ENCODE measurements around the gene LITAFD.
"Not testable (repeated sequence)": the region's sequence is repeated elsewhere in the genome, so short reads cannot be mapped to it uniquely, and the experiment has no call there.

LITAFD gene

GRCh38 chr16:8872967-8873865 lies 8.9 kb upstream of the LITAFD start:
- no peak for ATAC-seq
- DNase-seq, result no peak

DNA sequence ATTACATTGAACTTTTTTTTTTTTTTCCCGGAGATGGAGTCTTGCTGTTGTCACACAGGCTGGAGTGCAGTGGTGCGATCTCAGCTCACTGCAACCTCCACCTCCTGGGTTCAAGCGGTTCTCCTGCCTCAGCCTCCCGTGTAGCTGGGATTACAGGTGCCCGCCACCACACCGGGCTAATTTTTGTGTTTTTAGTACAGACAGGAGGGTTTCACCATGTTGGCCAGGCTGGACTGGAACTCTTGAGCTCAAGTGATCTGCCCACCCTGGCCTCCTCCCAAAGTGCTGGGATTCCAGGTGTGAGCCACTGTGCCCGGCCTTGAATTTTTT lies 8.3 kb upstream of the LITAFD start:
- not testable (repeated sequence) for ATAC-seq, DNase-seq

- DNase-seq, result no peak
- no peak for ATAC-seq
These were observed 7.8 kb upstream of the LITAFD start for GRCh38 chr16:8874388-8874787.

- not testable (repeated sequence) for DNase-seq, ATAC-seq
These were observed 6.8 kb upstream of the LITAFD start for GRCh38 chr16:8875317-8875716.

- DNase-seq, result no peak
These were observed 4.1 kb upstream of the LITAFD start for GRCh38 chr16:8877894-8878522.

DNA sequence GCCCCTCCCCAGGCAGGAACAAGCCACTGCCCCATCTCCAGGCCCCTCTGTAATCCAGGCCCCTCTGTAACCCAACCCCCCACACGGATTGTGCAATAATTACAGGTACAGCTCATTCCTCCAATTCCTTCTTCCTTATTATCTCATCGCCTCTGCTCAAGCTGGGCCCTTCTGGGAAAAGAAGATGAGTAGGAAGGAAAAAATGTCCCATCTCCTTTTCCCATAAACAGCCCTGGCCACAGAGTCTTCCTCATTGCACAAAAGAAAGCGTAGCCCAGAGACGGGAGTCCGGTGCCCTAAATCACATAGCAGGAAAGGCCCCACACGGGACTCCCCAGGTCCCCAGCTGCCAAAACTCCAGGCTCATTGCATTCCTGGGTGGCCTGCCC lies 3.6 kb upstream of the LITAFD start:
- DNase-seq, result no peak

More at GRCh38 chr16:8877894-8878522, 4.1 kb upstream of the LITAFD start:
- peak; percentile 2 for ATAC-seq

DNA sequence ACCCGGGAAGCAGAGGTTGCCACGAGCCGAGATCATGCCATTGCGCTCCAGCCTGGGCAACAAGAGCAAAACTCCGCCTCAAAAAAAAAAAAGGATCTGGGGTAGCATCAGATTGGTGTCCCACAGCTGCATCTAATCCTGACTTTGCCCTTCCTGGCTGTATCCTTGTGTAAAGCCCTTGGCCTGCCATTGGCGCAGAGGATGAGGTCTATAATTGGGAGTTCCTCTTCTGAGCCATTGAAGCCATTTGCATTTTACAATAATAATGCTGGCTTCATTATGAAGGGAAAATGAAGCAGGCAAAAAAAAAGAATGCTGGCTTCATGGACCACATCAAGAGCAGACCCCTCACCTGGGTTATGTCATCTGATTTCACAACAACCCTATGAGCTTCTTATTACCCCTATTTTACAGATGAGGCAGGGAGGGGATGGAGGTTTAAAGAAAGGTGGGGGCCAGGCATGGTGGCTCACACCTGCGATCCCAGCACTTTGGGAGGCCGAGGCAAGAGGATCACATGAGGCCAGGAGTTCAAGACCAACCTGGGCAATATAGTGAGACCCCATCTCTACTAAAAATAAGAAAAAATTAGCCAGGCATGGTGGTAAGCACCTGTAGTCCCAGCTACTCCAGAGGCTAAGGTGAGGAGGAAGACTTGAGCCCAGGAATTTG lies 1.2 kb upstream of the LITAFD start:
- DNase-seq, result no peak
- ATAC-seq, result no peak

More for the DNA sequence above, 3.6 kb upstream of the LITAFD start:
- no peak for ATAC-seq

DNA sequence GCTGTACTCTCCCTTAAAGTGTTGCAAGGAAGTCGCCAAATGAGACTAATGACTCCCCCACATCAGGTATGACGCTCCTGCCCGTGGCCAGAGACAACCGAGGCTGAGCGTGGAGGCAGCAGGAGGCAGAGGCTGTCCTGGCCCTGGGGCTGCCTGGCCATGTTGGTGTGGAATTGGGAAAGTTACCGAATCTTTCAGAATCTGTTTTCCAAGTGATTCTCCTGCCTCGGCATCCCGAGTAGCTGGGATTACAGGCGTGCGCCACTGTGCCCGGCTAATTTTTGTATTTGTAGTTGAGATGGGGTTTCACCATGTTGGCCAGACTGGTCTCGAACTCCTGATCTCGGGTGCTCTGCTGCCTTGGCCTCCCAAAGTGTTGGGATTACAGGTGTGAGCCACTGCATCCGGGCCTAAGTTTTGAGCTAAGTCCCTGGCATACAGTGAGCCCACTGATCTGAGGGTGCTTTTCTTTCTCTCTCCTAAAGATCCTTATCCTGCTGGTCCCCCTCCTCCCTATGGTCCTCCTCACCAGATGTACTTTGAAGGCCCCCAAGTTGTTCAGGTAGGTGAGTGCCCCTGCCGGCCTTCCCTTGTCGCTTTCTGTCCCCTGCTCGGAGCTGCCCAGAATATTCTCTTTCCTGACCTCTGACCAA lies 700 bp downstream of the LITAFD start:
- ATAC-seq, result no peak
- no peak for DNase-seq

- no peak for DNase-seq
- no peak for ATAC-seq
These were observed 3.8 kb downstream of the LITAFD start for GRCh38 chr16:8885674-8886592.

DNA sequence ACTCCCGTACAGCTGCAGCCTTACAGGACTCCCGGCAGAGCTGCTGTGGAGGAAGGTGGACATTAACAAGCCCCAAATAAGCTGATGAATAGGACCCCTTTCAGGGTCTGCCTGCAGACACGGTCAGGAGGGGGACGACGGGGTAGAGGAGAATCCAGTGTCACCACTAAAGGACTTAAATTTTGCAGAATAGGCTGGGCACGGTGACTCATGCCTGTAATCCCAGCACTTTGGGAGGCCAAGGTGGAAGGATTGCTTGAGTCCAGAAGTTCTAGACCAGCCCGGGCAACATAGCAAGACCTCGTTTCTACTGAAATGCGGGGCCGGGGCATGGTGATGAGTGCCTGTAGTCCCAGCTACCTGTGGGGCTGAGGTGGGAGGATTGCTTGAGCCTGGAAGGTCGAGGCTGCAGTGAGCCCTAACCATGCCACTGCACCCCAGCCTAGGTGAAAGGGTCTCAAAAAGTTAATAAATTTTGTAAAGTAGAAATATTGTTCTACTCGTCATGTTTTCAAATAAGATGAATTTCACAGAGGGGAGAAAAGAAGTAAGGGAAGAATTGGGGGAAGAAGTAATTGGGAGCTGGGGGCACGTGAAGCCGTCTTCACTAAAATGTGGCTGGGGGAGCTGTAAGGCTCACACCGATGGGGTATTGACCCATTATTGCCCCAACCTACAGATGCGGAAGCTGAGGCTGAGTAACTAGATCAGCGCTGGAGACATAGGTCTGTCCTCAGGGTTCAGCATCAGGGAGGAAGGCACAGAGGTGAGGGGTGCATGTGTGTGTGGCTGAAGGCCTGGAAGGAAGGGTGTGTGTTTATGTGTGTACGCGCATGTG lies 4.7 kb downstream of the LITAFD start:
- ATAC-seq (no peak), DNase-seq (no peak)

DNA sequence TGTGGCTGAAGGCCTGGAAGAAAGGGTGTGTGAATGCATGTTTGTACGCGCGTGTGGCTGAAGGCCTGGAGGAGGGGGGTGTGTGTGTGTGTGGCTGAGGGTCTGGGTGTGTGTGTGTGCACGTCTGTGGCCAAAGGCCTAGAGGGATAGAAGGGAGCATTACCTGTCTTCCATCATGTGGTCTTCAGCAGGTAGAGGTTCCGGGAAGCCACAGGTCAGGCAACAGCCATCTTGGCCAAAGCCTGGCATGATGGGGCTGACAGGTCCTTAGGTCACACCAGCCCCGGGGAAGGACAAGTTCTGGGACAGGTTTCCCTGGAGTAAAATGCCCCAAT lies 5.2 kb downstream of the LITAFD start:
- no peak for DNase-seq
- ATAC-seq, result no peak

DNA sequence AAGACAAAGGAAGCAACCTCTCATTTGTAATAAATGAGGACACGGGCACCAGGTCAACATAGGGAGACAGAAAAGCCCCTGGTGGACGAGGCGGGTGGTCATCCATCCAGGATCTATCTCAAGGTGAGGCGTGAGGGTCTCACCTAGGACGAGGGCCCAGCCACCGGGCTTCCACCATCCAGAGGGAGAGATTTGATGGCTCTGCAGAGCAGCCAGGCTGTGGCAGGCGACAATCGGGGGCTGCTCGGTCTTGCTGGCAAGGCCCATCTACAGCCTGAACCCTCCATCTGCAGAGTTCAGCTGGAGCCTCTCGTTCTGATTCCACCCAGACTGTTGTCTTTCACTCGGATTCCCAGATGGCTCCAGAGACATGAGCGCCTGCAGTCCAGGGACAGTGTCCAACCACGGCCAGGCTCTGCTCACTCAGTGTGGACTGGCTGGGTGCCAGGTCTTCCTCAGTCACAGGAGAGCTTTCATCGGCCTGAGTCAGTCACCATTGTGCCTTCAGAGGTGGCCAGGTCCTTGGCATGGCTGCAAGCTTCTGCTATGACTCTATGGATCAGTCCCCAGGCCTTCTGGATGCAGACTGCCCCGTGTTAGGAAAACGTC lies 5.9 kb downstream of the LITAFD start:
- no peak for DNase-seq
- ATAC-seq, result no peak

- DNase-seq (no peak), ATAC-seq (no peak)
These were observed 7.1 kb downstream of the LITAFD start for GRCh38 chr16:8888951-8889892.

DNA sequence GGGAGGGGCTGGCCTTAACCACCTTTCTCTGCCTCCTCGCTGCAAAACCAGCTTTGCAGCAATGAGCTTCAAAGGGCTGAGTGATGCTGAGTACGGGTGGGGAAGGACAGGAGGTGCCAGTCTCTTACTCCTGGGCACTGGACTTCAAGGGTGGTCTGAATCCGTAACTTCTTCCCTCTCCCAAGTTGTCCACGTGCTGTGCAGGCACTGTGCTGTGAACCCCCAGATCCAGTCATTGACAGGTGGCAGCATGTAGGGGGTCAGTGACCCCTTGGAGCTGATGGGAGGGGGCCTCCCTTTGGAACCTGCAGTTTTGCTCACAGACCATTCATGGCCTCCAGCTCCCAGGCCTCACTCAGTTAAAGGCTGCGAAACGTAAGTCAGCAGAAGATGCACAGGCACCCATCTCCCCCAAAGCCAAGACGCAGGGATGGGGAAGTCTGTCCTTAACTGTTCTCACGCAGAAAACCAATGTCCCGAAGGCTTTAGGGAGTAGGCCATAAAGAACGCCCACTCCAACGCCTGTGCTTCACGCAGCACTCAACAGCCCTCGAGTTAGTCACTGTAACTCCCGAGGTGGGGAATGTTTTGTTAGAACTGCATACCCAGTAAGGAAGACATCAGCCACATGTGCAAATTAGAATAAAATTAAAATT lies 7.9 kb downstream of the LITAFD start:
- DNase-seq (no peak), ATAC-seq (no peak)

GRCh38 chr16:8890549-8890921 lies 8.4 kb downstream of the LITAFD start:
- DNase-seq (no peak), ATAC-seq (no peak)

DNA sequence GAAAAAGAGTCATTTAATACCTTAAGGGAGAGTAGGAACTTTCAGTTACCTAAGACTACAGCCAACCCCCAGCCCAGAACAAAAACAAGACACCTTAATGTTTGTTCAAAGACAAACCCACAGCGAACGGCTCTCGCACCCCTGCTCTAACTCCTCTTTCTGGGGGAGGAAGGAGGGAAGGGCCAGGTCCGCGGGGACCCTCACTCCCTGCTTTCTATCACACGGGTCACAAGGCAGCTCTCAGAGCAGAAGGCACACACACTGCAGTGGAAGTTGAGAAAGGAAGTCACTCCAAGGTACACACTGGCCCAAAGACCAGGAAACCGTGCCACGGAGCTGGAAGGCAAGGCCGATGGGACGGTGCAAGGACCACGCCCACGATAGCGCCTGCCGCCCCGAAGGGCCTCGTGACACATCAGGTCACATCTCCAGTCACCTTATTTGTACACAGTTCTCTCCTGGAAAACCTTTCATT lies 10.0 kb downstream of the LITAFD start:
- ATAC-seq (no peak), DNase-seq (no peak)

DNA sequence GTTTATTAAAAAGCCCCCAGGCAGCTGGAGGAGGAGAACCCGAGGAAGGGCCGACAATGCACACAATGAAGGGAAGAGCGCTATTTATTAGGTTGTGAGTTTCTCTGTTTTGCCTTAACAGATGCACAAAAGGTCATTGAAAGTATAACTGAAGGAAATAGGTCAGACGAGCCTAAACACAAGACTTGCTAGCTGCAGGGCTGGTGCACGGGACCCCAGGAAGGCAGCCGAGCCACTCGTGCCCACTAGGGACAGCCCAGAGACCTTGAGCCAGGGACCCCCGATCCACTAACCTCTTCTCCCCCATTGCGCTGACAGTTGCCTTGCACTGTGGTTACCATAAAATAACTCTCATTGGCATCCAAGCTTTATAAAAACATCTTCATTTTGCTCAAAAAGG lies 11.3 kb downstream of the LITAFD start:
- DNase-seq, result no peak

GRCh38 chr16:8893976-8894690 lies 12.0 kb downstream of the LITAFD start:
- ATAC-seq (no peak), DNase-seq (no peak)

More for the DNA sequence above, 11.3 kb downstream of the LITAFD start:
- no peak for ATAC-seq

All from stimulated activated naive CD8-positive, alpha-beta T cell treated with anti-CD3 and anti-CD28 coated beads, Interleukin-15, Interleukin-2, amounts not matched to agents 100 U/mL and 50 U/mL, for 24 hours (primary cell).